Measurements from ENCODE around the gene HPS4.

Gene HPS4

DNA sequence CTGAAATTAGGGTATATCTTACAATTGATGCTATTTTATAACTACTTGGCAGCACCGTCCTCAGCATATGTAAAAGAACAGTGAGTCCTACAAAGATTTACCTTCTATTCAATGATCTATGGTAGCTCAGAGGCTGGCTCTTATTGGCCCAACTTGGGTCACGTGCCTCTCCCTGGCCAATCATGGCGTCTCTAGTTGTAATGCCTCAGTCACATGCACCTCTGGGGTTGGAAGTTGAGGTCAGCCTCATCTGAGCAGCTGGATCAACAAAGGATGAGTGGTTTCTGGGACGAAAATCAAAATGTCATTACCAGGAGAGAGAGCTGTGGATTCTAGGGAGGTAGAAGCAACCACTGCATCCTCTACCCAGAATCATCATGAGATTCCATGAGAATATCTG, 77.5 kb downstream of the HPS4 start:
- peak; percentile 90 for DNase-seq

DNA sequence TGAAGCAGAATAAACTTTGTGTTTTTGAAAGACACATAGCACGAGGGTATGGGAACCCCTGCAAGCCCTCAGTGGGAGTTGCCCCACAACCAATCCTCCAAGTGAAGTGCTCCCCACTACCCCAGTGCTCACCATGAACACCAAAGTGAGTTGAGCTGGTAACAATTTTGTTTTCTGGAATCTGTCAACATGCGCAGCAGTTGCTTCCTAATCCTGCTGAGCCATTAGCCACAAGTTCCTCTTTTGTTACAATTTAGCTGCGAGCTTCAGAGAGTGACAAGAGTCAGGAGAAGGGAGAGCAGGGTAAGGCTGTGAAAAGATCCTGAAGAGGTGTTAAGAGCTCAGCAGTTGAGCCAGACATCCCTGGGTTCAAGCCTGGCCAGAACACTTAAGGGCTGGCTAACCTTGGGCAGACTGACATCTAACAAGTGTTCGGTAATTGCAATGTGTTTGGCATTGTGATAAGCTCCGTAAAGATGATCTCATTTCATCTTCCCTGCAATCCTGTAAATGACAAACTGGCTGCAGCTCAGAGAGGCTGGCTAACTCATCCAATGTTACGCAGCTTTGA, 78.6 kb downstream of the HPS4 start:
- DNase-seq: no peak

DNA sequence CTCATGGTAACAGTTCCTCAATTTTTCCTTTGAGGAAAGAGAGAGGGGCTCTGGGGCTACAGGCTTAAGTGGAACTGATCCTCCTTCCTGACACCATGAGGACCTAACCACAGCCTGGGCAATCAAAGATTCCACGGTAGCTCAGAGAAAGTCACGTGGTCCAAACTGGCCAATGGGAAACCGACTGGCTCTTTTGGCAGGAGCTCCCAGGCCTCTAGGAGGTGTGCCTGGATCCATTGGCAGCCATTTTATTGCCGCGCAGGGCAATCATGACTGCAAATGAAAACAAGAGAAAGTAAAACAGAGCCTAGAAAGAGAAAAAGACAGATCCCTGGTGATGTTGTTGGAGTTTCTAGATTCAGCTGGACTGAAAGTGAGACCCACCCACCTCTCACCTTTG, 81.9 kb downstream of the HPS4 start:
- no peak for DNase-seq

Data from NCI-H2029 treated with DMSO at 0.1 percent for 48 hours (cell line).